ENCODE measurements around the gene CAPN6.

Gene CAPN6

GRCh38 chrX:111270339-111270738 lies at the start of gene CAPN6:
Gene CAPN6, minus strand, starts transcription at chrX:111270483. Its CDS starts 6,547 bp downstream, at chrX:111263936.
- DNase-seq (ENCODE audit: extremely low spot score, insufficient read length, low read depth) (no peak), FAIRE-seq (no peak)

GRCh38 chrX:111319451-111319850 lies 49.2 kb upstream of the CAPN6 start:
- no peak for FAIRE-seq
- no peak for DNase-seq (ENCODE audit: extremely low spot score, insufficient read length, low read depth)

- FAIRE-seq, result no peak
- DNase-seq (ENCODE audit: extremely low spot score, insufficient read length, low read depth), result no peak
These were observed 48.6 kb upstream of the CAPN6 start for GRCh38 chrX:111318901-111319300.

- DNase-seq (ENCODE audit: extremely low spot score, insufficient read length, low read depth) (no peak), FAIRE-seq (no peak)
These were observed 38.8 kb upstream of the CAPN6 start for GRCh38 chrX:111309083-111309482.

GRCh38 chrX:111308039-111308438 lies 37.8 kb upstream of the CAPN6 start:
- FAIRE-seq (no peak), DNase-seq (ENCODE audit: extremely low spot score, insufficient read length, low read depth) (no peak)

- DNase-seq (ENCODE audit: extremely low spot score, insufficient read length, low read depth) (no peak), FAIRE-seq (no peak)
These were observed 32.0 kb upstream of the CAPN6 start for GRCh38 chrX:111302284-111302683.

GRCh38 chrX:111288841-111289240 lies 18.6 kb upstream of the CAPN6 start:
- no peak for DNase-seq (ENCODE audit: extremely low spot score, insufficient read length, low read depth)

GRCh38 chrX:111284631-111285293 lies 14.5 kb upstream of the CAPN6 start:
- DNase-seq (ENCODE audit: extremely low spot score, insufficient read length, low read depth) (no peak), FAIRE-seq (no peak)

More at GRCh38 chrX:111288841-111289240, 18.6 kb upstream of the CAPN6 start:
- no peak for FAIRE-seq

GRCh38 chrX:111283446-111283845 lies 13.2 kb upstream of the CAPN6 start:
- no peak for FAIRE-seq
- DNase-seq (ENCODE audit: extremely low spot score, insufficient read length, low read depth), result no peak

GRCh38 chrX:111282991-111283390 lies 12.7 kb upstream of the CAPN6 start:
- FAIRE-seq (no peak), DNase-seq (ENCODE audit: extremely low spot score, insufficient read length, low read depth) (no peak)

- DNase-seq (ENCODE audit: extremely low spot score, insufficient read length, low read depth) (no peak), FAIRE-seq (no peak)
These were observed 11.9 kb upstream of the CAPN6 start for GRCh38 chrX:111282139-111282538.

GRCh38 chrX:111268506-111268905 lies 1.8 kb downstream of the CAPN6 start:
- FAIRE-seq (no peak), DNase-seq (ENCODE audit: extremely low spot score, insufficient read length, low read depth) (no peak)

- DNase-seq (ENCODE audit: extremely low spot score, insufficient read length, low read depth), result no peak
- FAIRE-seq, result no peak
These were observed 4.8 kb downstream of the CAPN6 start for GRCh38 chrX:111265486-111265885.

- DNase-seq (ENCODE audit: extremely low spot score, insufficient read length, low read depth) (no peak), FAIRE-seq (no peak)
These were observed 5.9 kb downstream of the CAPN6 start for GRCh38 chrX:111264385-111264784.

- no peak for DNase-seq (ENCODE audit: extremely low spot score, insufficient read length, low read depth)
These were observed 8.2 kb downstream of the CAPN6 start for GRCh38 chrX:111262086-111262485.

GRCh38 chrX:111260451-111260850 lies 9.8 kb downstream of the CAPN6 start:
- FAIRE-seq (no peak), DNase-seq (ENCODE audit: extremely low spot score, insufficient read length, low read depth) (no peak)

More at GRCh38 chrX:111262086-111262485, 8.2 kb downstream of the CAPN6 start:
- FAIRE-seq, result no peak

- FAIRE-seq, result no peak
- no peak for DNase-seq (ENCODE audit: extremely low spot score, insufficient read length, low read depth)
These were observed 10.7 kb downstream of the CAPN6 start for GRCh38 chrX:111259559-111259958.

GRCh38 chrX:111257733-111258132 lies 12.6 kb downstream of the CAPN6 start:
- DNase-seq (ENCODE audit: extremely low spot score, insufficient read length, low read depth) (no peak), FAIRE-seq (no peak)

GRCh38 chrX:111254896-111255693 lies 15.2 kb downstream of the CAPN6 start:
- FAIRE-seq, result no peak

GRCh38 chrX:111244235-111244750 lies 26.0 kb downstream of the CAPN6 start:
- FAIRE-seq (no peak), DNase-seq (ENCODE audit: extremely low spot score, insufficient read length, low read depth) (no peak)

More at GRCh38 chrX:111254896-111255693, 15.2 kb downstream of the CAPN6 start:
- no peak for DNase-seq (ENCODE audit: extremely low spot score, insufficient read length, low read depth)

- FAIRE-seq, result no peak
- DNase-seq (ENCODE audit: extremely low spot score, insufficient read length, low read depth), result no peak
These were observed 53.9 kb downstream of the CAPN6 start for GRCh38 chrX:111216293-111216801.
